GM12874 (cell line): ENCODE data around the gene NCBP2L.

ENCODE experiments used
- CTCF ChIP-seq: IDR thresholded peaks from 2 replicates; pipeline ENCODE4 v1.5.1; 2011; ENCODE audit warnings: low read depth, mild to moderate bottlenecking, control low read depth, low read length, moderate library complexity; ENCODE audit not compliant: insufficient read depth

NCBP2L gene

GRCh38 chrX:107823042-107823441 lies 45.5 kb downstream of the NCBP2L start:
- TF ChIP-seq CTCF = no peak

- no peak for TF ChIP-seq CTCF
These were observed 45.9 kb downstream of the NCBP2L start for GRCh38 chrX:107823456-107823855.

GRCh38 chrX:107825698-107826237 lies 48.2 kb downstream of the NCBP2L start, which contains the start of gene MID2:
TSS of gene MID2 (plus strand) at chrX:107825866. CDS start at chrX:107826427, 561 bp downstream.
- no peak for TF ChIP-seq CTCF

GRCh38 chrX:107826238-107827029 lies 48.9 kb downstream of the NCBP2L start:
- TF ChIP-seq CTCF = no peak

- TF ChIP-seq CTCF = no peak
These were observed 49.7 kb downstream of the NCBP2L start for GRCh38 chrX:107827030-107827831.

GRCh38 chrX:107827852-107828251 lies 50.3 kb downstream of the NCBP2L start:
- no peak for TF ChIP-seq CTCF

DNA sequence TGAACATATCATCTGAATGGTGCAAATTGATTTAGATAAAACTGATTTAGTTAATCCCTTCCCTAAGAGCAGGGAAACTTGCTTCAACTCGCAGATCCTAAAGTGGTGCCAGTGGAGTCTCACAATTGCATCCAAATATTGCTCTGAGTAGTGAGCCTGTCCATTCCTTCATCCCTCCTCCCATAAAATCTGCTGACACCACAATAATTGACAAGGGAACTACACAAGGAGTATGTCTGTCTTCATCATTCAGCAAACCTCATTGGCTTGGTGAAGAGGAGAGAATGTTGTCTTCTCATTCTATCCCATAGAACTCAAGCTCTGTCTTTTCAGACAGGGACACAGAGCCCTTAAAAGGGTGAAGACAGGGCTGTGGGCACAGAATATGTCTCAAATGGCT lies 52.3 kb downstream of the NCBP2L start:
- TF ChIP-seq CTCF = no peak
